Peyer's patch (tissue), 4 donors: ENCODE measurements around the gene MYO9B. TPM values are rescaled to one million over a fixed set of nuclear protein-coding genes. Genes with fewer than 3 reads are reported as not detected.

ENCODE experiments used
- DNase-seq, 3 donors: peaks; one replicate each; pipeline ENCODE4 v3.0.0-alpha.2; 2017 to 2019
- H3K27ac ChIP-seq, 4 donors: fragments of 200-600 bp; sonication (generic); one replicate each; pipeline ENCODE4 v1.5.1; 2016 to 2019
- H3K27me3 ChIP-seq, 2 donors: fragments of 200-600 bp; sonication (generic); one replicate each; pipeline ENCODE4 v1.5.1; 2019
- H3K36me3 ChIP-seq, 3 donors: fragments of 200-600 bp; sonication (generic); one replicate each; pipeline ENCODE4 v1.5.1; 2016 to 2019
- H3K4me1 ChIP-seq, 4 donors: fragments of 200-600 bp; sonication (generic); one replicate each; pipeline ENCODE4 v1.5.1; 2016 to 2019
- H3K4me3 ChIP-seq, 4 donors: fragments of 200-600 bp; sonication (generic); 1 replicate in 3 of 4; 2 replicates in 1 of 4; pipeline ENCODE4 v1.5.1; 2016 to 2019; ENCODE audit warnings: mild to moderate bottlenecking in 1 of 4
- H3K9me3 ChIP-seq, 4 donors: fragments of 200-600 bp; sonication (generic); one replicate each; pipeline ENCODE4 v1.5.1; 2016 to 2019; ENCODE audit warnings: mild to moderate bottlenecking in 1 of 4
- CTCF ChIP-seq, 6 experiments: fragments of 450-650 bp in 4 of 6; fragments of 200-600 bp in 2 of 6; sonication (generic) in 1 of 6; IDR thresholded peaks; one replicate each; pipeline ENCODE4 v1.5.1; 2017 to 2019; ENCODE audit warnings: antibody characterized with exemption in 6 of 6, mild to moderate bottlenecking in 3 of 6, moderate library complexity in 1 of 6
- POLR2A ChIP-seq, 2 donors: fragments of 450-650 bp; IDR thresholded peaks; one replicate each; pipeline ENCODE4 v1.5.1; 2017; ENCODE audit warnings: antibody characterized with exemption in 2 of 2, mild to moderate bottlenecking in 2 of 2, moderate library complexity in 2 of 2
- total RNA-seq, 4 donors: library from RNA; depleted of rRNA; stranded (reverse); fragments of >200 nt; gene quantifications; one replicate each; pipeline ENCODE4 v1.1.0, GENCODE V29; 2016

Gene MYO9B
- total RNA-seq, 4 donors from 2014 or later, result 65.3 to 578 (median 143) TPM

- DNase-seq, result peak in 2 of 3 donors; percentile 75 to 82
- Histone ChIP-seq H3K36me3 (no peaks in the 10 kb centered on the region), H3K27ac (peak overlapping the region in 3 of 4 donors; percentile 67 to 88 (median 79)), H3K27me3 (no peaks in the 10 kb centered on the region), H3K4me3 (no peak overlapping the region), H3K4me1 (peaks cover 7 to 34% (median 13%) of the 10 kb centered on the region in 4 donors), H3K9me3 (no peaks in the 10 kb centered on the region)
- TF ChIP-seq CTCF (IDR thresholded peaks at IDR 0.05) (no peak), POLR2A (IDR thresholded peaks at IDR 0.05) (peak in 1 of 2 donors; percentile 21)
Observed at GRCh38 chr19:17248011-17248776, 172.6 kb downstream of the MYO9B start.

GRCh38 chr19:17249887-17250548, 174.4 kb downstream of the MYO9B start:
- DNase-seq, result peak in 2 of 3 donors; percentile 47 to 82
- H3K4me3 ChIP-seq, result no peak overlapping the region
- H3K27me3 ChIP-seq, result no peaks in the 10 kb centered on the region
- no peaks in the 10 kb centered on the region for H3K9me3 ChIP-seq
- no peak for TF ChIP-seq POLR2A (IDR thresholded peaks at IDR 0.05)
- no peak for TF ChIP-seq CTCF (IDR thresholded peaks at IDR 0.05)
- peaks cover 7 to 31% (median 9%) of the 10 kb centered on the region in 4 donors for H3K4me1 ChIP-seq
- H3K36me3 ChIP-seq, result no peaks in the 10 kb centered on the region
- H3K27ac ChIP-seq, result peak overlapping the region in 1 of 4 donors; percentile 79

DNA sequence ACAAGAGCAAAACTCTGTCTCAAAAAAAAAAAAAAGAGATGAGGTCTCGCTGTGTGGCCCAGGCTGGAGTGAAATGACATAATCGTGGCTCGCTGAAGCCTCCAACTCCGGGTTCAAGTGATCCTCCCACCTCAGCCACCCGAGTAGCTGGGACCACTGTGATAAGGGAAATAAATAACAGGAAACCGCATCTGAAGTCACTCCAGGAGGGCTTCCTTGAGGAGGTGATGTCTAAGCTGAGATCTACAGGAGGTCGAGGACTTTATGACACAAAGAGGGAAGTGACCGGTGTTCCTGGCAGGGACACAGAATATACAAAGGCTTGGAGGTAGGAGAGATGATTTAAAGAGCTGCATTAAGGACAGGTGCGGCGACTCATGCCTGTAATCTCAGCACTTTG, 179.1 kb downstream of the MYO9B start:
- Histone ChIP-seq H3K4me1 (no peaks in the 10 kb centered on the region), H3K27me3 (no peaks in the 10 kb centered on the region), H3K4me3 (no peak overlapping the region), H3K27ac (no peak overlapping the region), H3K36me3 (no peaks in the 10 kb centered on the region), H3K9me3 (no peaks in the 10 kb centered on the region)
- TF ChIP-seq POLR2A (IDR thresholded peaks at IDR 0.05) (no peak), CTCF (IDR thresholded peaks at IDR 0.05) (no peak)
- DNase-seq, result no peak

DNA sequence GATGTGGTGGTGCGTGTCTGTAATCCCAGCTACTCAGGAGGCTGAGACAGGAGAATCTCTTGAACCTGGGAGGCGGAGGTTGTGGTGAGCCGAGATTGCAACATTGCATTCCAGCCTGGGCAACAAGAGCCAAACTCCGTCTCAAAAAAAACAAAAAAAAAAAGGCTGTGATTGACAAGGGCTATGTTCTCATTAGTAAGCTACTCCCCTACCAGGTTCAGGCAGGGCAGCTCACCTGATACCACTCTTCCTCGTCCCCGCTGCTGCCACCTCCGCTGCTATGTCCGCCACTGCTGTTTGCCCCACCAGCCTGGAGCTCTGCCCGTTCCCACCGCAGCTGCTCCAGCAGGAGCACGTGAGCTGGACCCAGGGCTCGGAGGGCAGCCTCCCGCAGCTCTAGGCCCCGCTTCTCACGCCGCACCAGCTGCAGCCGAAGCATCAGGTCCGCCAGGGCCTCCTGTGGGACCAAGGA, 179.6 kb downstream of the MYO9B start:
- no peaks in the 10 kb centered on the region for H3K36me3 ChIP-seq
- no peak overlapping the region for H3K27ac ChIP-seq
- TF ChIP-seq POLR2A (IDR thresholded peaks at IDR 0.05) (no peak), CTCF (IDR thresholded peaks at IDR 0.05) (no peak)
- no peaks in the 10 kb centered on the region for H3K4me1 ChIP-seq
- H3K27me3 ChIP-seq, result no peaks in the 10 kb centered on the region
- no peak overlapping the region for H3K4me3 ChIP-seq
- DNase-seq, result no peak
- no peaks in the 10 kb centered on the region for H3K9me3 ChIP-seq

DNA sequence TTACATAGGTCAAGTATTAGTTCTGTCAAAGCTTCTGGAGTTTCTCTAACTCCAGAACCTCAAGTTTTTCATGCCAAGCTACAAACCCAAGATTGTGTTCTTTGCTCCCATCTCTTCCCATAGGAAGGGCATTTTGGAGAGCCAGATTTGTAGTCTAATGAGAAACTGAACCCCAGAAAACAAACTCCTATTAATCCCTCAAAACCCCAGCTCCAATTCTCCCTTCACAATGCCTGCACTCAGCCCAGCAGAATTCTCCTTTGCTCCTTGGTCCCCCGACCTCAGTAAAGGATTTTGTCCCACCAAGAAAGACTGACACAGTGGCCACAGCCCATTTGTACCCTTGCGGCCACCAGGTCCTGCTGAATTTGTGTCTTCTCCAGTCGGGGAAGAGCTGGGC, 180.6 kb downstream of the MYO9B start:
- H3K27ac ChIP-seq, result no peak overlapping the region
- no peak for DNase-seq
- TF ChIP-seq POLR2A (IDR thresholded peaks at IDR 0.05), result no peak
- no peak for TF ChIP-seq CTCF (IDR thresholded peaks at IDR 0.05)
- H3K4me3 ChIP-seq, result no peak overlapping the region
- no peaks in the 10 kb centered on the region for H3K27me3 ChIP-seq
- no peaks in the 10 kb centered on the region for H3K36me3 ChIP-seq
- H3K4me1 ChIP-seq, result no peaks in the 10 kb centered on the region
- H3K9me3 ChIP-seq, result no peaks in the 10 kb centered on the region
